Breast epithelium (tissue), 3 donors: ENCODE data around the gene MCTP2.

Source experiments
- POLR2A ChIP-seq: fragments of 450-650 bp; IDR thresholded peaks from one replicate; pipeline ENCODE4 v1.6.1; 2016; ENCODE audit warnings: antibody characterized with exemption, mild to moderate bottlenecking, moderate library complexity
- POLR2AphosphoS5 ChIP-seq, 3 donors: sonication (generic); formaldehyde crosslinking; IDR thresholded peaks; one replicate each; pipeline ENCODE4 v1.6.1; 2017; ENCODE audit warnings: antibody characterized with exemption in 3 of 3
- TF ChIP-seq, protein P1 (sequence below), 3 donors: fragments of 450-650 bp; IDR thresholded peaks; one replicate each; pipeline ENCODE4 v1.5.1; 2016 to 2017; ENCODE audit warnings: antibody characterized with exemption in 3 of 3, mild to moderate bottlenecking in 3 of 3, moderate library complexity in 3 of 3

DNA sequence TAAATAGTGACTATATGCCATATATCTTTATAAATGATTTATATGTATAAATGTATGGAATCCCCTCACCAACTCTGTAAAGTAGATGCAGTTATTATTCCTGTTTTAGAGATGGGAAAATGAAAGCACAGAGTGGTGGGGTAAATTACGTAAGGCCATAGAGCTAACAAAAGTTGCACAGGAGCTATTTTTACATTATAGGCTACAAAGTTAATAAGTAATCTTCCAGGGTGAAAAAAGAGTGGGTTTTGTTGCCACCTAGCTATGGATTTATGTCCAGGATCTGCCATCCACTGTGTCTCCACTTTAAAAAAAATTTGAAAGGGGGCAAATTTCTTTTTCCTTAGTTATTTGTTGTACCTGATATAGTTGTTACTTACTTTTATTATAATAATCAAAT is 235.7 kb downstream of the MCTP2 start:
- no peak for TF ChIP-seq POLR2A
- TF ChIP-seq, protein P1, sequence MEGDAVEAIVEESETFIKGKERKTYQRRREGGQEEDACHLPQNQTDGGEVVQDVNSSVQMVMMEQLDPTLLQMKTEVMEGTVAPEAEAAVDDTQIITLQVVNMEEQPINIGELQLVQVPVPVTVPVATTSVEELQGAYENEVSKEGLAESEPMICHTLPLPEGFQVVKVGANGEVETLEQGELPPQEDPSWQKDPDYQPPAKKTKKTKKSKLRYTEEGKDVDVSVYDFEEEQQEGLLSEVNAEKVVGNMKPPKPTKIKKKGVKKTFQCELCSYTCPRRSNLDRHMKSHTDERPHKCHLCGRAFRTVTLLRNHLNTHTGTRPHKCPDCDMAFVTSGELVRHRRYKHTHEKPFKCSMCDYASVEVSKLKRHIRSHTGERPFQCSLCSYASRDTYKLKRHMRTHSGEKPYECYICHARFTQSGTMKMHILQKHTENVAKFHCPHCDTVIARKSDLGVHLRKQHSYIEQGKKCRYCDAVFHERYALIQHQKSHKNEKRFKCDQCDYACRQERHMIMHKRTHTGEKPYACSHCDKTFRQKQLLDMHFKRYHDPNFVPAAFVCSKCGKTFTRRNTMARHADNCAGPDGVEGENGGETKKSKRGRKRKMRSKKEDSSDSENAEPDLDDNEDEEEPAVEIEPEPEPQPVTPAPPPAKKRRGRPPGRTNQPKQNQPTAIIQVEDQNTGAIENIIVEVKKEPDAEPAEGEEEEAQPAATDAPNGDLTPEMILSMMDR (IDR thresholded peaks at IDR 0.05), result no peak
- no peak for TF ChIP-seq POLR2AphosphoS5 (IDR thresholded peaks at IDR 0.05)
